Common myeloid progenitor, CD34-positive (primary cell): ENCODE results near the gene DENND1B.

Experiments used
- CTCF ChIA-PET: fragments of 350-600 bp; sonication (Branson Sonifier 250); formaldehyde crosslinking; loops from one replicate; lab custom pipeline; 2021; ENCODE audit warnings: antibody characterized with exemption; lab: Charles Lee
- POLR2A ChIA-PET: fragments of 350-600 bp; sonication (Branson Sonifier 250); formaldehyde crosslinking; loops from one replicate; lab custom pipeline; 2021; ENCODE audit warnings: antibody characterized with exemption; lab: Charles Lee
- DNase-seq, 3 donors: peaks; one replicate each; pipeline versions ENCODE4 v3.0.0 to v3.0.0-alpha.2; 2013
- H3K27ac ChIP-seq, 2 experiments: 1 replicate in 1 of 2; 2 replicates in 1 of 2; pipeline ENCODE4 v1.7.0; 2013; ENCODE audit warnings: inconsistent platforms in 2 of 2, low read length in 2 of 2, mild to moderate bottlenecking in 2 of 2, low read depth in 1 of 2, moderate library complexity in 1 of 2; ENCODE audit not compliant: severe bottlenecking in 2 of 2, insufficient read depth in 1 of 2, poor library complexity in 1 of 2
- H3K27me3 ChIP-seq, 5 experiments: replicated peaks in 2 of 5; 1 replicate in 3 of 5; 2 replicates in 2 of 5; pipeline versions ENCODE4 v1.6.1 to v1.7.0; 2013; ENCODE audit warnings: low read length in 4 of 5, mild to moderate bottlenecking in 2 of 5, moderate library complexity in 2 of 5, inconsistent platforms in 1 of 5; ENCODE audit not compliant: insufficient read depth in 5 of 5, control insufficient read depth in 4 of 5
- H3K36me3 ChIP-seq, 4 experiments: 1 replicate in 2 of 4; 2 replicates in 2 of 4; pipeline versions ENCODE4 v1.6.1 to v1.7.0; 2013; ENCODE audit warnings: low read length in 3 of 4, control low read depth in 1 of 4, mild to moderate bottlenecking in 1 of 4; ENCODE audit not compliant: control insufficient read depth in 4 of 4, insufficient read depth in 4 of 4
- H3K4me1 ChIP-seq, 4 experiments: 1 replicate in 3 of 4; 2 replicates in 1 of 4; pipeline versions ENCODE4 v1.6.1 to v1.7.1; 2013; ENCODE audit warnings: low read length in 3 of 4, mild to moderate bottlenecking in 3 of 4, control low read depth in 1 of 4, inconsistent platforms in 1 of 4, moderate library complexity in 1 of 4; ENCODE audit not compliant: control insufficient read depth in 4 of 4, insufficient read depth in 4 of 4; ENCODE audit errors: control extremely low read depth in 1 of 4
- H3K4me3 ChIP-seq, 7 experiments: 1 replicate in 4 of 7; 2 replicates in 3 of 7; pipeline versions ENCODE4 v1.5.1 to v1.7.0; 2013; ENCODE audit warnings: mild to moderate bottlenecking in 7 of 7, low read length in 6 of 7, moderate library complexity in 6 of 7, inconsistent platforms in 2 of 7, low read depth in 2 of 7, control low read depth in 1 of 7; ENCODE audit not compliant: insufficient read depth in 4 of 7, control insufficient read depth in 1 of 7; ENCODE audit errors: extremely low read depth in 1 of 7
- H3K9me3 ChIP-seq, 5 experiments: 1 replicate in 4 of 5; 2 replicates in 1 of 5; pipeline versions ENCODE4 v1.6.1 to v1.7.1; 2013; ENCODE audit warnings: low read length in 4 of 5, mild to moderate bottlenecking in 2 of 5, inconsistent platforms in 1 of 5, low read depth in 1 of 5, moderate library complexity in 1 of 5; ENCODE audit not compliant: control insufficient read depth in 4 of 5, insufficient read depth in 2 of 5; ENCODE audit errors: control extremely low read depth in 1 of 5
- WGBS: methylation state at CpG from one replicate; pipeline ENCODE4 v1.1.5; 2013; ENCODE audit not compliant: insufficient coverage; 5-methylcytosine and 5-hydroxymethylcytosine counted together

DENND1B gene

GRCh38 chr1:197544130-197544529, 231.2 kb downstream of the DENND1B start:
- 100% methylated on average over 2 of the region's 3 CpGs for WGBS
- Histone ChIP-seq H3K27ac (no peak overlapping the region), H3K4me1 (no peaks in the 10 kb centered on the region), H3K9me3 (no peaks in the 10 kb centered on the region), H3K27me3 (no peaks in the 10 kb centered on the region), H3K36me3 (peaks cover 0 to 2% (median under 1%) of the 10 kb centered on the region in 4 experiments), H3K4me3 (no peak overlapping the region)
- POLR2A ChIA-PET, result no interaction called here
- CTCF ChIA-PET, result interaction anchor here (1.1 kb wide), 1 partner anchor 24 kb away, joined by 4 read pairs; no protein-coding TSS in a partner anchor
- DNase-seq, result no peak

- ChIA-PET POLR2A (no interaction called here), CTCF (interaction anchor here (0.6 kb wide), 1 partner anchor 1748 kb away, joined by 4 read pairs; no protein-coding TSS in a partner anchor)
- no peak overlapping the region for H3K4me3 ChIP-seq
- H3K27ac ChIP-seq, result no peak overlapping the region
- H3K27me3 ChIP-seq, result no peaks in the 10 kb centered on the region
- DNase-seq, result no peak
- H3K36me3 ChIP-seq, result peaks cover 0 to 6% (median 3%) of the 10 kb centered on the region in 4 experiments
- no peaks in the 10 kb centered on the region for H3K4me1 ChIP-seq
- H3K9me3 ChIP-seq, result no peaks in the 10 kb centered on the region
Measured at GRCh38 chr1:197541411-197541810, 233.9 kb downstream of the DENND1B start.

- H3K27ac ChIP-seq, result no peak overlapping the region
- H3K27me3 ChIP-seq, result no peaks in the 10 kb centered on the region
- H3K4me1 ChIP-seq, result no peaks in the 10 kb centered on the region
- WGBS, result no CpG with 5 or more reads among the region's 4 CpGs
- no peaks in the 10 kb centered on the region for H3K9me3 ChIP-seq
- peak; percentile 31 to 61 (median 59) for DNase-seq
- no peak overlapping the region for H3K4me3 ChIP-seq
- H3K36me3 ChIP-seq, result no peaks in the 10 kb centered on the region
- ChIA-PET POLR2A (no interaction called here), CTCF (interaction anchor here (0.9 to 2.3 kb wide), 9 partner anchors 9 to 941 kb away, joined by 3 to 8 read pairs (median 4); partner anchors contain the start of gene LHX9)
Measured at GRCh38 chr1:197526736-197527371, 248.4 kb downstream of the DENND1B start.

- POLR2A ChIA-PET, result no interaction called here
- H3K36me3 ChIP-seq, result peaks cover 0 to 6% (median 3%) of the 10 kb centered on the region in 4 experiments
- no peak overlapping the region for H3K4me3 ChIP-seq
- WGBS, result no CpG with 5 or more reads among the region's 2 CpGs
- H3K9me3 ChIP-seq, result no peaks in the 10 kb centered on the region
- H3K27ac ChIP-seq, result no peak overlapping the region
- no peaks in the 10 kb centered on the region for H3K4me1 ChIP-seq
- CTCF ChIA-PET, result interaction anchor here (0.7 to 2.1 kb wide), 10 partner anchors 9 to 945 kb away, joined by 3 to 12 read pairs (median 4); no protein-coding TSS in a partner anchor
- DNase-seq, result peak; percentile 50 to 76 (median 69)
- H3K27me3 ChIP-seq, result no peaks in the 10 kb centered on the region
Measured at GRCh38 chr1:197521118-197521739, 254.1 kb downstream of the DENND1B start.

GRCh38 chr1:197519741-197520334, 255.4 kb downstream of the DENND1B start:
- Histone ChIP-seq H3K4me3 (no peak overlapping the region), H3K27me3 (no peaks in the 10 kb centered on the region), H3K4me1 (no peaks in the 10 kb centered on the region), H3K27ac (no peak overlapping the region), H3K9me3 (no peaks in the 10 kb centered on the region), H3K36me3 (peaks cover 0 to 6% (median 3%) of the 10 kb centered on the region in 4 experiments)
- 100% methylated on average over 1 of the region's 1 CpG for WGBS
- ChIA-PET CTCF (interaction anchor here (0.8 to 2.8 kb wide), 11 partner anchors 12 to 407 kb away, joined by 3 to 11 read pairs (median 4); no protein-coding TSS in a partner anchor), POLR2A (no interaction called here)
- peak; percentile 17 to 50 (median 49) for DNase-seq

GRCh38 chr1:197515421-197515820, 259.9 kb downstream of the DENND1B start:
- ChIA-PET POLR2A (no interaction called here), CTCF (interaction anchor here (0.8 to 0.9 kb wide), 2 partner anchors 11 to 995 kb away, joined by 3 read pairs; no protein-coding TSS in a partner anchor)
- H3K4me3 ChIP-seq, result no peak overlapping the region
- no peaks in the 10 kb centered on the region for H3K27me3 ChIP-seq
- H3K4me1 ChIP-seq, result no peaks in the 10 kb centered on the region
- no peak for DNase-seq
- H3K9me3 ChIP-seq, result no peaks in the 10 kb centered on the region
- WGBS, result 100% methylated on average over 1 of the region's 1 CpG
- H3K36me3 ChIP-seq, result peaks cover 4 to 19% (median 16%) of the 10 kb centered on the region in 4 experiments
- H3K27ac ChIP-seq, result no peak overlapping the region
